ACC112 (cell line): ENCODE data around the gene EMC9.

Experiments used
- H2AFZ ChIP-seq: fragments of 200-600 bp; sonication (generic); one replicate; pipeline ENCODE4 v1.6.0; 2017; ENCODE audit warnings: antibody characterized with exemption, low read length; ENCODE audit not compliant: unreplicated experiment
- H3K27ac ChIP-seq: fragments of 200-600 bp; sonication (generic); 2 replicates; pipeline ENCODE4 v1.5.1; 2014; ENCODE audit warnings: low read depth, mild to moderate bottlenecking, antibody characterized with exemption, low read length, moderate library complexity
- H3K27me3 ChIP-seq: fragments of 200-600 bp; sonication (generic); 2 replicates; pipeline ENCODE4 v1.6.1; 2014; ENCODE audit warnings: mild to moderate bottlenecking, antibody characterized with exemption, low read length, moderate library complexity, mixed read lengths; ENCODE audit not compliant: insufficient read depth
- H3K36me3 ChIP-seq: fragments of 200-600 bp; sonication (generic); 2 replicates; pipeline ENCODE4 v1.6.1; 2016; ENCODE audit warnings: mild to moderate bottlenecking, antibody characterized with exemption, low read length, moderate library complexity, mixed read lengths; ENCODE audit not compliant: insufficient read depth
- H3K4me1 ChIP-seq: fragments of 200-600 bp; sonication (generic); one replicate; pipeline ENCODE4 v1.6.1; 2016; ENCODE audit warnings: low read length, mixed read lengths; ENCODE audit not compliant: insufficient read depth, unreplicated experiment, control insufficient read depth
- H3K4me3 ChIP-seq: fragments of 200-600 bp; sonication (generic); 2 replicates; pipeline ENCODE4 v1.5.1; 2014; ENCODE audit warnings: mild to moderate bottlenecking, low read depth, low read length
- H3K79me2 ChIP-seq: fragments of 200-600 bp; sonication (generic); one replicate; pipeline ENCODE4 v1.6.0; 2016; ENCODE audit warnings: low read length; ENCODE audit not compliant: control insufficient read depth, unreplicated experiment, insufficient read depth

Gene EMC9

GRCh38 chr14:24095271-24096068, 45.9 kb downstream of the EMC9 start:
- peaks cover 10% of the 10 kb centered on the region for H3K79me2 ChIP-seq
- H3K4me3 ChIP-seq: peak overlapping the region; percentile 87
- H3K36me3 ChIP-seq: 0 out of 2 replicates have a peak, but pooled peaks cover 6% of the 10 kb centered on the region
- no peaks in the 10 kb centered on the region for H3K27me3 ChIP-seq
- H3K27ac ChIP-seq: no peak overlapping the region
- peaks cover 4% of the 10 kb centered on the region for H3K4me1 ChIP-seq
- H2AFZ ChIP-seq: peak overlapping the region; percentile 82

DNA sequence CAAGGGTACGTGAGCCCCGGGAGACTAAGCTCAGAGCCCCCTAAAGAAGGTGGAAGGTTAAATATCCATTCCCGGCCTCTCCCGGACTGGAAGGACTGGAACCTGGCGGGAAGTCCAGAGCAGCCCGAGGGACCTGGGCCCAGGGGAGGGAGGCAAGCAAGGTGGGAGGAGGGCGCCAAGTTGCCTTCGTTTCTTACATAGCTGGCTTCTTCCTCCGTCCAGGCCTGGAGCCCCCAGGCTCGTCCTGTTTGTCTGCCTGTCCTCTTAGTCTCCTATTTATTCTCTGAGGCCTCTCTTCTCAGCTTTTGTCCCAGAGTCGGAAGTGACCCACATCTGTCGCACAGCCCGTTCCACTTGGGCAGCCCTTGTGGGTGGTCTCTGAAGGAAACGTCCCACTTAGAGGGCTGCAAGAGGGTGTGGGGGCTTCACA, 46.5 kb downstream of the EMC9 start:
- peak overlapping the region; percentile 82 for H2AFZ ChIP-seq

DNA sequence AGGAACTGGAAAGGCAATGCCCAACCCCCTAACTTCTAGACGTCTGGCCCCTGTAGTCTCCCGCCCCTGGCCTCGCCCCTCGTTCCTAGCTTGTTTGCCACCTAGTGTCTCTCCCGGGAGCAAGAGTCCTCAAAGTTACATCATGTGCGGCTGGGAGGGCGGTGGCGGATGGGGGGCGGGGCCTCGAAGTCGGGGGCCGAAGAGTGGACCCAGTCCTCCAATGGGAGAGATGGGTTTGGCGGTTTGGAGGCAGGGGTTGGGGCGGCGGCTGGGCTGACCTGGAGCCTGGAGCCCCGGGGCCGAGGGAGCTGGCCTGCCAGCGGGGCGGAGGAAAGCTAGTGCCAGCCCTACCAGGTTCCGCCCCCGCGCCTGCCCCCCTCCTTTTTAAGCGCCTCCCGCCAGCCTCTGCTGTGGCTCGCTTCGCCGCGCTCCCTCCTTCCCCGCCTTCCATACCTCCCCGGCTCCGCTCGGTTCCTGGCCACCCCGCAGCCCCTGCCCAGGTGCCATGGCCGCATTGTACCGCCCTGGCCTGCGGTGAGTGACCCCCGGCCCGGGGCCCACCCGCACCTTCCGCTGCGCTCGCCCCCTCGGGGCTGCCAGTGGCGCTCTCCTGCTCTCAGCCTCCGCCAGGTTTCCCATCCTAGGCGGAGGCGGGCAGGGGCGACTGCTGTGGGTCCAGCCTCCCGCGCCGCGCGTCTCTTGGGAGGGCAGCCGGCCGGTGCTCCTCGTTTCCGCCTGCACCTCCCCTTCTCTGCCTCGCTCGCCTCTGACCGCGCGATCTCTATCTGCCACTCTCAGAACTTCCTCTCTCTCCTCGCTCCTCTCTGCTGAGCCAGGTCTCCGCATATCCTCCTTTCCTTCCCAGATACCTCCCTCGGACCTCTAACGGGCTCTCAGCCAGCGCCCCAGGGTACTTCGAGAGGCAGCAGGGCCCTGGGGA, 47.2 kb downstream of the EMC9 start, which contains the start of gene PCK2:
Gene PCK2 (plus strand): TSS at position 411 of the 940 bp plus-strand sequence. CDS start 95 bp downstream, at position 506.
- H3K4me1 ChIP-seq: peaks cover 4% of the 10 kb centered on the region
- H3K27ac ChIP-seq: no peak within 1 kb of the TSS
- no peaks in the 10 kb centered on the region for H3K27me3 ChIP-seq
- peak within 1 kb of the TSS; percentile 82 for H2AFZ ChIP-seq
- no peaks in the 10 kb centered on the region for H3K36me3 ChIP-seq
- peaks cover 10% of the 10 kb centered on the region for H3K79me2 ChIP-seq
- peak within 1 kb of the TSS; percentile 87 for H3K4me3 ChIP-seq

More for the DNA sequence above, 46.5 kb downstream of the EMC9 start:
- Histone ChIP-seq H3K27ac (no peak overlapping the region), H3K4me3 (peak overlapping the region; percentile 87), H3K36me3 (0 out of 2 replicates have a peak, but pooled peaks cover 6% of the 10 kb centered on the region), H3K27me3 (no peaks in the 10 kb centered on the region), H3K79me2 (peaks cover 10% of the 10 kb centered on the region), H3K4me1 (peaks cover 4% of the 10 kb centered on the region)

DNA sequence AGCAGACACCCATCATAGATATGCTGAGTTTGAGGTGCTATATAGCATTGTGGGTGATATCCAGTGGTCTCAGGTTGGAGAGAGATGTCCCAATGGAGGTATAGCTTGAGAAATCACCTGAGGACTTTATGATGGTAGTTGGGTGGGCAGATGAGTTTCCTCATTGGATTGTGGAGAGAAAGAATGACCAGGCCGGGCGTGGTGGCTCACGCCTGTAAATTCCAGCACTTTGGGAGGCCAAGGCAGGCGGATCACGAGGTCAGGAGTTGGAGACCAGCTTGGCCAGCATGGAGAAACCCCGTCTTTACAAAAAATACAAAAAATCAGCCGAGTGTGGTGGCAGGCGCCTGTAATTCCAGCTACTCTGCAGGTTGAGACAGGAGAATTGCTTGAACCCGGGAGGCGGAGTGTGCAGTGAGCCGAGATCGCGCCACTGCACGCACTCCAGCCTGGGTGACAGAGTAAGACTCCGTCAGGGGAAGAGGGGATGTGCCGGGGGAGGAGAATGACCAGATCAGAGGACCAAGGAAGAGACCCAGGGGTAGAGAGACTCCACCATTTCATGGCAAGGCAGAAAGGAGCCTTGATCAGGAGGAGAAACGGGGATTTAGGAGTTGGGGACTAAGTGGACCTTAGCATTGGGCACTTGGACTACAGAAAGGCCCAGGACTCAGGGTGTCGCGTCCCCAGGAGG, 48.0 kb downstream of the EMC9 start:
- H2AFZ ChIP-seq: no peak overlapping the region
- H3K36me3 ChIP-seq: no peaks in the 10 kb centered on the region
- H3K79me2 ChIP-seq: peaks cover 10% of the 10 kb centered on the region
- H3K4me3 ChIP-seq: peak overlapping the region; percentile 87; the same call in 1 of the 2 replicates
- peaks cover 4% of the 10 kb centered on the region for H3K4me1 ChIP-seq
- H3K27ac ChIP-seq: no peak overlapping the region
- no peaks in the 10 kb centered on the region for H3K27me3 ChIP-seq

- peaks cover 10% of the 10 kb centered on the region for H3K79me2 ChIP-seq
- no peak overlapping the region for H2AFZ ChIP-seq
- H3K27me3 ChIP-seq: no peaks in the 10 kb centered on the region
- H3K27ac ChIP-seq: no peak overlapping the region
- no peak overlapping the region for H3K4me3 ChIP-seq
- H3K36me3 ChIP-seq: no peaks in the 10 kb centered on the region
- peaks cover 4% of the 10 kb centered on the region for H3K4me1 ChIP-seq
These were observed 48.7 kb downstream of the EMC9 start for GRCh38 chr14:24092505-24093206.

DNA sequence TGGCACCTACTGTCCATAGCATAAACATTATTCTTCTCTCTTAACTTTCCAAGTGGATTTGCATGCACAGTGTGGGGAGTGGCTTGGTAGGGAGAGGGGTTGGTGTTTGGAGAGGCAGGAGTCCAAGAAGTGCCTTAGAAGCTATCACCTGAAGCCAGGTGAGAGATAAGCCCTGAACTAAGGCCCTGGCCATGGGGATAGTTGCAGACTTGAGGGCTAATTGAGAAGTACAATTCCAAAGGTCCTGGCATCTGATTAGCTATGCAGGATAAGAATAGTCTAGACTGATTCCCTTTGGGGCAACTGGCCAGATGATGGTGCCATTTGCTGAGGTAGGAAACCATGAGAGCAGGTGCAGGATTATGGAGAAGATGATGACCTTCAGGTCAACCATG, 49.3 kb downstream of the EMC9 start:
- peaks cover 10% of the 10 kb centered on the region for H3K79me2 ChIP-seq
- H3K4me3 ChIP-seq: no peak overlapping the region
- no peak overlapping the region for H3K27ac ChIP-seq
- H3K4me1 ChIP-seq: peaks cover 4% of the 10 kb centered on the region
- no peaks in the 10 kb centered on the region for H3K27me3 ChIP-seq
- no peak overlapping the region for H2AFZ ChIP-seq
- H3K36me3 ChIP-seq: no peaks in the 10 kb centered on the region

DNA sequence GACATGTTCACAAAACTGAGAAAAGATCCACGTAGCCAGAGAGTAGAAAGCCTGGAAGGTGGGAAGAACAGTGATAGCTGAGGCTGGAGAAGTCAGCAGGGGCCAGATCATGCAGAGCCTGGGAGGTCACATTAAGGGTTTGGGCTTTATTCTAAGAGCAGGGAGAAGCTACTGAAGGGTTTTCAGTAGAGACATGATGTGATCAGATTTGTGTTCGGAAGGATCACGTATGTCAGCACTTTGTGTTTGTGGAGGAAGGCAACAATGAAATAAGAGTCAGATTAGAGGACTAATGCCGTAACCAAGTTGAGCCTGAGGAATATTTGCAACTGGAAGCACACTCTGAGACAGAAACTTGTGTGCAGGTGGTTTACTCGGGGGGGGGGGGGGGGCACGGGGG, 51.5 kb downstream of the EMC9 start:
- H3K4me1 ChIP-seq: no peaks in the 10 kb centered on the region
- H3K79me2 ChIP-seq: peaks cover under 1% of the 10 kb centered on the region
- no peaks in the 10 kb centered on the region for H3K27me3 ChIP-seq
- no peak overlapping the region for H3K4me3 ChIP-seq
- H3K27ac ChIP-seq: no peak overlapping the region
- no peak overlapping the region for H2AFZ ChIP-seq
- no peaks in the 10 kb centered on the region for H3K36me3 ChIP-seq
